Stomach (tissue), 4 donors: ENCODE measurements around the gene IQUB.
"Not testable (repeated sequence)": the region's sequence is repeated elsewhere in the genome, so short reads cannot be mapped to it uniquely, and the experiment has no call there.

Source experiments
- POLR2A ChIP-seq, 4 donors: fragments of 450-650 bp; IDR thresholded peaks; one replicate each; pipeline ENCODE4 v1.6.1; 2016; ENCODE audit warnings: antibody characterized with exemption in 4 of 4, control low read depth in 2 of 4, mild to moderate bottlenecking in 1 of 4, moderate library complexity in 1 of 4
- POLR2AphosphoS5 ChIP-seq, 3 donors: sonication (generic); formaldehyde crosslinking; IDR thresholded peaks; one replicate each; pipeline ENCODE4 v1.6.1; 2016; ENCODE audit warnings: antibody characterized with exemption in 3 of 3
- TF ChIP-seq, protein P1 (sequence below), 7 experiments: fragments of 450-650 bp in 4 of 7; fragments of 200-600 bp in 3 of 7; sonication (generic) in 3 of 7; IDR thresholded peaks; one replicate each; pipeline ENCODE4 v1.5.1; 2016 to 2019; ENCODE audit warnings: antibody characterized with exemption in 7 of 7, control low read depth in 2 of 7, mild to moderate bottlenecking in 1 of 7

DNA sequence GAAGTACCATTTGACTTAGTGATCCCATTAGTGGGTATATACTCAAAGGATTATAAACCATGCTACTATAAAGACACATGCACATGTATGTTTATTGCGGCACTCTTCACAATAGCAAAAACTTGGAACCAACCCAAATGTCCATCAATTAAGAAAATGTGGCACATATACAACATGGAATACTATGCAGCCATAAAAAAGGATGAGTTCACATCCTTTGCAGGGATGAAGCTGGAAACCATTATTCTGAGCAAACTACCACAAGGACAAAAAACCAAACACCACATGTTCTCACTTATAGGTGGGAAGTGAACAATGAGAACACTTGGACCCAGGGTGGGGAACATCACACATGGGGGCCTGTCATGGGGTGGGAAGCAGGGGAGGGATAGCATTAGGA is 56.3 kb downstream of the IQUB start:
- not testable (repeated sequence) for TF ChIP-seq POLR2AphosphoS5, POLR2A (IDR thresholded peaks at IDR 0.05)
- TF ChIP-seq, protein P1, sequence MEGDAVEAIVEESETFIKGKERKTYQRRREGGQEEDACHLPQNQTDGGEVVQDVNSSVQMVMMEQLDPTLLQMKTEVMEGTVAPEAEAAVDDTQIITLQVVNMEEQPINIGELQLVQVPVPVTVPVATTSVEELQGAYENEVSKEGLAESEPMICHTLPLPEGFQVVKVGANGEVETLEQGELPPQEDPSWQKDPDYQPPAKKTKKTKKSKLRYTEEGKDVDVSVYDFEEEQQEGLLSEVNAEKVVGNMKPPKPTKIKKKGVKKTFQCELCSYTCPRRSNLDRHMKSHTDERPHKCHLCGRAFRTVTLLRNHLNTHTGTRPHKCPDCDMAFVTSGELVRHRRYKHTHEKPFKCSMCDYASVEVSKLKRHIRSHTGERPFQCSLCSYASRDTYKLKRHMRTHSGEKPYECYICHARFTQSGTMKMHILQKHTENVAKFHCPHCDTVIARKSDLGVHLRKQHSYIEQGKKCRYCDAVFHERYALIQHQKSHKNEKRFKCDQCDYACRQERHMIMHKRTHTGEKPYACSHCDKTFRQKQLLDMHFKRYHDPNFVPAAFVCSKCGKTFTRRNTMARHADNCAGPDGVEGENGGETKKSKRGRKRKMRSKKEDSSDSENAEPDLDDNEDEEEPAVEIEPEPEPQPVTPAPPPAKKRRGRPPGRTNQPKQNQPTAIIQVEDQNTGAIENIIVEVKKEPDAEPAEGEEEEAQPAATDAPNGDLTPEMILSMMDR (IDR thresholded peaks at IDR 0.05), result not testable (repeated sequence)
